Fibroblast of lung (primary cell): Measurements from ENCODE around the gene GNG7.

Experiments
- EZH2 ChIP-seq: IDR thresholded peaks from 2 replicates; pipeline ENCODE4 v1.5.1; 2012; ENCODE audit warnings: low read length, control low read depth, mild to moderate bottlenecking; ENCODE audit errors: missing control alignments
- TF ChIP-seq, protein P1 (sequence below), 2 donors: IDR thresholded peaks in 1 of 2; conservative IDR thresholded peaks in 1 of 2; 1 replicate in 1 of 2; 2 replicates in 1 of 2; pipeline ENCODE4 v1.5.1; 2011 to 2012; ENCODE audit warnings: low read length in 2 of 2, control low read depth in 1 of 2, inconsistent platforms in 1 of 2, low read depth in 1 of 2, mild to moderate bottlenecking in 1 of 2

DNA sequence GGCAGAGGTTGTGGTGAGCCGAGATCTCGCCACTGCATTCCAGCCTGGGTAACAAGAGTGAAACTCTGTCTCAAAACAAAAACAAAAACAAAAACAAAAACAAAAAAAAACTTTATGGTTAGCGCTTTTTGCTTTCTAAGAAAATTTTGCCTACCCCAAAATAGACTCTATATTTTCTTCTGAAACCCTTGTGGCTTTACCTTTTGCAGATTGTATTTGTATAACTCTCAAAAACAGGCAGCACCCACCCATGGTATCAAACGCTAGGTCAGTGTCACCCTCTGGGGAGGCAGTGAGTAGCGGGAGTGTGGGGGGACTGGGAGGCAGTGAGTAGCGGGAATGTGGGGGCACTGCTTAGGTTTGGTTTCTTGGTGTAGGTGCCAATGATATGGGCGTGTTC lies 44.9 kb upstream of the GNG7 start:
- TF ChIP-seq, protein P1, sequence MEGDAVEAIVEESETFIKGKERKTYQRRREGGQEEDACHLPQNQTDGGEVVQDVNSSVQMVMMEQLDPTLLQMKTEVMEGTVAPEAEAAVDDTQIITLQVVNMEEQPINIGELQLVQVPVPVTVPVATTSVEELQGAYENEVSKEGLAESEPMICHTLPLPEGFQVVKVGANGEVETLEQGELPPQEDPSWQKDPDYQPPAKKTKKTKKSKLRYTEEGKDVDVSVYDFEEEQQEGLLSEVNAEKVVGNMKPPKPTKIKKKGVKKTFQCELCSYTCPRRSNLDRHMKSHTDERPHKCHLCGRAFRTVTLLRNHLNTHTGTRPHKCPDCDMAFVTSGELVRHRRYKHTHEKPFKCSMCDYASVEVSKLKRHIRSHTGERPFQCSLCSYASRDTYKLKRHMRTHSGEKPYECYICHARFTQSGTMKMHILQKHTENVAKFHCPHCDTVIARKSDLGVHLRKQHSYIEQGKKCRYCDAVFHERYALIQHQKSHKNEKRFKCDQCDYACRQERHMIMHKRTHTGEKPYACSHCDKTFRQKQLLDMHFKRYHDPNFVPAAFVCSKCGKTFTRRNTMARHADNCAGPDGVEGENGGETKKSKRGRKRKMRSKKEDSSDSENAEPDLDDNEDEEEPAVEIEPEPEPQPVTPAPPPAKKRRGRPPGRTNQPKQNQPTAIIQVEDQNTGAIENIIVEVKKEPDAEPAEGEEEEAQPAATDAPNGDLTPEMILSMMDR (conservative IDR thresholded peaks at IDR 0.05 in 1 of 2, IDR thresholded peaks at IDR 0.05 in 1 of 2; ENCODE audit: low read depth in 1 of 2, low read length in 2 of 2) = no peak
- no peak for TF ChIP-seq EZH2
